Natural killer cell (primary cell): ENCODE measurements around the gene HLA-B. TPM values are rescaled to one million over a fixed set of nuclear protein-coding genes. Genes with fewer than 3 reads are reported as not detected.

Experiments used
- ATAC-seq, 3 donors: fragments of 150-1000 bp in 2 of 3; fragments of 200-7000 bp in 1 of 3; cut with Tn5 transposase; 1 replicate in 1 of 3; 2 replicates in 2 of 3; pipeline ENCODE4 v1.10.0; 2021; ENCODE audit warnings: mild to moderate bottlenecking in 2 of 3, moderate library complexity in 2 of 3
- DNase-seq, 2 donors: peaks; one replicate each; pipeline versions ENCODE4 v3.0.0 to v3.0.0-alpha.2; 2013 to 2021; ENCODE audit warnings: mixed read lengths in 1 of 2
- H3K27ac ChIP-seq: one replicate; pipeline ENCODE4 v1.5.1; 2013; ENCODE audit warnings: mild to moderate bottlenecking, low read length
- H3K27me3 ChIP-seq: one replicate; pipeline ENCODE4 v1.6.1; 2013; ENCODE audit warnings: low read length; ENCODE audit not compliant: control insufficient read depth, insufficient read depth
- H3K36me3 ChIP-seq: one replicate; pipeline ENCODE4 v1.6.1; 2013; ENCODE audit warnings: low read length; ENCODE audit not compliant: control insufficient read depth, insufficient read depth
- H3K4me1 ChIP-seq: one replicate; pipeline ENCODE4 v1.6.1; 2013; ENCODE audit warnings: low read length; ENCODE audit not compliant: control insufficient read depth, insufficient read depth
- H3K4me3 ChIP-seq: one replicate; pipeline ENCODE4 v1.5.1; 2013; ENCODE audit warnings: low read length
- H3K9me3 ChIP-seq: one replicate; pipeline ENCODE4 v1.6.1; 2013; ENCODE audit warnings: low read length; ENCODE audit not compliant: control insufficient read depth, insufficient read depth
- H3K27ac Mint-ChIP-seq, 2 donors: one replicate each; pipeline ENCODE4 v1.8.0; 2022; ENCODE audit warnings: mild to moderate bottlenecking in 2 of 2, mixed read lengths in 2 of 2, moderate library complexity in 1 of 2
- H3K27me3 Mint-ChIP-seq, 2 donors: one replicate each; pipeline ENCODE4 v1.8.0; 2022; ENCODE audit warnings: low read depth in 2 of 2, mixed read lengths in 2 of 2
- H3K36me3 Mint-ChIP-seq: one replicate; pipeline ENCODE4 v1.8.0; 2022; ENCODE audit warnings: mixed read lengths
- H3K4me1 Mint-ChIP-seq, 2 donors: one replicate each; pipeline ENCODE4 v1.8.0; 2022; ENCODE audit warnings: mixed read lengths in 2 of 2
- H3K4me3 Mint-ChIP-seq: one replicate; pipeline ENCODE4 v1.8.0; 2022; ENCODE audit warnings: mild to moderate bottlenecking, moderate library complexity, mixed read lengths
- H3K9me3 Mint-ChIP-seq, 2 donors: one replicate each; pipeline ENCODE4 v1.8.0; 2022; ENCODE audit warnings: mixed read lengths in 2 of 2
- CTCF ChIP-seq: fragments of 200-600 bp; IDR thresholded peaks from one replicate; pipeline ENCODE4 v1.8.0; 2022; ENCODE audit warnings: antibody characterized with exemption
- WGBS: methylation state at CpG from one replicate; pipeline ENCODE4 v1.1.7; 2013; ENCODE audit warnings: missing lambda C conversion rate; ENCODE audit not compliant: insufficient coverage; 5-methylcytosine and 5-hydroxymethylcytosine counted together
- intact Hi-C: fragments of 100-400 bp; cut with micrococcal nuclease; formaldehyde crosslinking; loops from one replicate; pipeline ENCODE4 v1.14.2; 2022
- total RNA-seq, 4 donors: library from RNA; stranded (reverse); fragments of 120-200 nt in 1 of 4; gene quantifications; one replicate each; pipeline versions ENCODE4 v1.2.3 to v1.2.4, GENCODE V29; 2013 to 2022

HLA-B gene
- total RNA-seq, 3 donors from 2014 or later (not counting 1 experiment from before 2014, with no cell fraction given), result 9,586 to 11,061 (median 11,048) TPM

GRCh38 chr6:31386099-31386498 is 29.1 kb upstream of the HLA-B start:
- Mint-ChIP-seq H3K27me3 (no peaks in the 10 kb centered on the region), H3K4me1 (no peaks in the 10 kb centered on the region), H3K36me3 (no peaks in the 10 kb centered on the region), H3K9me3 (no peaks in the 10 kb centered on the region), H3K27ac (no peak overlapping the region), H3K4me3 (no peak overlapping the region)
- intact Hi-C loops, result no loop called here
- H3K4me3 ChIP-seq, result no peak overlapping the region
- ATAC-seq, result no peak
- no peaks in the 10 kb centered on the region for H3K36me3 ChIP-seq
- no peaks in the 10 kb centered on the region for H3K4me1 ChIP-seq
- WGBS, result 88% methylated on average over 2 of the region's 3 CpGs
- no peak for TF ChIP-seq CTCF
- no peaks in the 10 kb centered on the region for H3K27me3 ChIP-seq
- no peaks in the 10 kb centered on the region for H3K9me3 ChIP-seq
- no peak overlapping the region for H3K27ac ChIP-seq
- no peak for DNase-seq

GRCh38 chr6:31385041-31385440 is 28.1 kb upstream of the HLA-B start:
- Histone ChIP-seq H3K9me3 (no peaks in the 10 kb centered on the region), H3K4me1 (no peaks in the 10 kb centered on the region), H3K27ac (no peak overlapping the region), H3K27me3 (no peaks in the 10 kb centered on the region), H3K4me3 (no peak overlapping the region), H3K36me3 (no peaks in the 10 kb centered on the region)
- H3K27me3 Mint-ChIP-seq, result peaks cover under 1 to 6% of the 10 kb centered on the region in 2 donors
- no peaks in the 10 kb centered on the region for H3K4me1 Mint-ChIP-seq
- no peaks in the 10 kb centered on the region for H3K9me3 Mint-ChIP-seq
- DNase-seq (no peak), ATAC-seq (no peak)
- H3K36me3 Mint-ChIP-seq, result no peaks in the 10 kb centered on the region
- no peak overlapping the region for H3K4me3 Mint-ChIP-seq
- intact Hi-C loops, result no loop called here
- no peak overlapping the region for H3K27ac Mint-ChIP-seq
- 78% methylated on average over 3 of the region's 3 CpGs for WGBS
- no peak for TF ChIP-seq CTCF

- H3K4me3 ChIP-seq, result no peak overlapping the region
- Mint-ChIP-seq H3K27ac (no peak overlapping the region), H3K9me3 (no peaks in the 10 kb centered on the region), H3K4me3 (no peak overlapping the region), H3K4me1 (no peaks in the 10 kb centered on the region), H3K36me3 (no peaks in the 10 kb centered on the region), H3K27me3 (peaks cover 3 to 21% of the 10 kb centered on the region in 2 donors)
- no peak overlapping the region for H3K27ac ChIP-seq
- no peaks in the 10 kb centered on the region for H3K9me3 ChIP-seq
- H3K4me1 ChIP-seq, result no peaks in the 10 kb centered on the region
- DNase-seq (no peak), ATAC-seq (no peak)
- intact Hi-C loops, result no loop called here
- H3K36me3 ChIP-seq, result no peaks in the 10 kb centered on the region
- 92% methylated on average over 4 of the region's 5 CpGs for WGBS
- H3K27me3 ChIP-seq, result peaks cover 2% of the 10 kb centered on the region
- no peak for TF ChIP-seq CTCF
Measured at GRCh38 chr6:31383149-31383548, 26.2 kb upstream of the HLA-B start.

- no peak overlapping the region for H3K4me3 ChIP-seq
- Mint-ChIP-seq H3K27ac (no peak overlapping the region), H3K27me3 (peaks cover 5 to 25% of the 10 kb centered on the region in 2 donors), H3K4me1 (no peaks in the 10 kb centered on the region), H3K9me3 (no peaks in the 10 kb centered on the region), H3K4me3 (no peak overlapping the region), H3K36me3 (no peaks in the 10 kb centered on the region)
- H3K27me3 ChIP-seq, result peaks cover 2% of the 10 kb centered on the region
- H3K9me3 ChIP-seq, result no peaks in the 10 kb centered on the region
- WGBS, result 71% methylated on average over 4 of the region's 4 CpGs
- no peak overlapping the region for H3K27ac ChIP-seq
- TF ChIP-seq CTCF, result no peak
- H3K4me1 ChIP-seq, result no peaks in the 10 kb centered on the region
- no peaks in the 10 kb centered on the region for H3K36me3 ChIP-seq
- intact Hi-C loops, result no loop called here
- DNase-seq (no peak), ATAC-seq (no peak)
Measured at GRCh38 chr6:31381666-31382065, 24.7 kb upstream of the HLA-B start.
